IMR-90 (cell line): ENCODE results near the gene CFAP43. TPM values are rescaled to one million over a fixed set of nuclear protein-coding genes. Genes with fewer than 3 reads are reported as not detected.

Experiments used
- ATAC-seq: fragments of 200-7000 bp; cut with Tn5 transposase; 2 replicates; pipeline ENCODE4 v1.9.1; 2020; ENCODE audit warnings: low read depth, mild to moderate bottlenecking, moderate library complexity
- BruUV-seq: library from RNA; stranded (reverse); fragments of 400-500 nt; replicated peaks from 2 replicates; lab custom pipeline; 2021; lab: Mats Ljungman, UMichigan
- CTCF ChIA-PET: fragments of 300-600 bp; formaldehyde crosslinking; extraction: SDS; loops from one replicate; lab custom pipeline; 2021; ENCODE audit warnings: antibody characterized with exemption; lab: Yijun Ruan, JAX
- POLR2A ChIA-PET: fragments of 300-600 bp; sonication (Branson Sonifier 250); formaldehyde crosslinking; loops from one replicate; lab custom pipeline; 2022; ENCODE audit warnings: antibody characterized with exemption; ENCODE audit not compliant: unreplicated experiment; lab: Charles Lee
- DNase-seq: peaks from one replicate; pipeline ENCODE4 v3.0.0; 2013
- H2AFZ ChIP-seq: replicated peaks from 2 replicates; pipeline ENCODE3; 2013; ENCODE audit warnings: low read length, mild to moderate bottlenecking; ENCODE audit not compliant: poor library complexity
- H2AK5ac ChIP-seq: 2 replicates; pipeline ENCODE4 v1.6.1; 2013; ENCODE audit warnings: low read depth, low read length, inconsistent platforms
- H2AK9ac ChIP-seq: replicated peaks from 2 replicates; pipeline ENCODE3; 2013; ENCODE audit warnings: mild to moderate bottlenecking, low read depth, low read length, moderate library complexity; ENCODE audit not compliant: poor library complexity
- H2BK120ac ChIP-seq: 2 replicates; pipeline ENCODE4 v1.6.1; 2013; ENCODE audit warnings: low read depth, low read length, inconsistent platforms
- H2BK15ac ChIP-seq: 3 replicates; pipeline ENCODE4 v1.6.1; 2013; ENCODE audit warnings: low read depth, low read length, inconsistent platforms
- H2BK20ac ChIP-seq: 2 replicates; pipeline ENCODE4 v1.6.1; 2013; ENCODE audit warnings: low read depth, mild to moderate bottlenecking, inconsistent platforms, low read length, moderate library complexity
- H2BK5ac ChIP-seq: 2 replicates; pipeline ENCODE4 v1.6.1; 2013; ENCODE audit warnings: mild to moderate bottlenecking, low read depth, low read length, inconsistent platforms; ENCODE audit not compliant: poor library complexity, severe bottlenecking
- H3K14ac ChIP-seq: replicated peaks from 2 replicates; pipeline ENCODE4 v1.6.1; 2013; ENCODE audit warnings: low read depth, low read length, inconsistent platforms
- H3K18ac ChIP-seq: 2 replicates; pipeline ENCODE4 v1.6.1; 2013; ENCODE audit warnings: low read depth, low read length, control low read depth
- H3K23ac ChIP-seq: 2 replicates; pipeline ENCODE4 v1.6.1; 2013; ENCODE audit warnings: low read depth, low read length, inconsistent platforms
- H3K27ac ChIP-seq: 2 replicates; pipeline ENCODE4 v1.5.1; 2013; ENCODE audit warnings: mild to moderate bottlenecking, control low read depth, low read length; ENCODE audit not compliant: insufficient read depth
- H3K27me3 ChIP-seq: 2 replicates; pipeline ENCODE4 v1.6.1; 2013; ENCODE audit warnings: low read length; ENCODE audit not compliant: control insufficient read depth, insufficient read depth
- H3K36me3 ChIP-seq: 2 replicates; pipeline ENCODE4 v1.6.1; 2013; ENCODE audit warnings: low read length, mixed read lengths; ENCODE audit not compliant: control insufficient read depth, insufficient read depth
- H3K4ac ChIP-seq: 2 replicates; pipeline ENCODE4 v1.6.1; 2013; ENCODE audit warnings: low read depth, low read length, inconsistent platforms
- H3K4me1 ChIP-seq: 2 replicates; pipeline ENCODE4 v1.6.1; 2013; ENCODE audit warnings: low read length, mixed read lengths; ENCODE audit not compliant: control insufficient read depth, insufficient read depth
- H3K4me2 ChIP-seq: 2 replicates; pipeline ENCODE4 v1.6.1; 2013; ENCODE audit warnings: low read depth, mild to moderate bottlenecking, control low read depth, low read length, moderate library complexity
- H3K4me3 ChIP-seq: 2 replicates; pipeline ENCODE4 v1.5.1; 2013; ENCODE audit warnings: low read depth, mild to moderate bottlenecking, control low read depth, low read length, moderate library complexity; ENCODE audit not compliant: insufficient read depth
- H3K56ac ChIP-seq: 2 replicates; pipeline ENCODE4 v1.6.1; 2013; ENCODE audit warnings: low read length, inconsistent platforms; ENCODE audit not compliant: insufficient read depth; ENCODE audit errors: extremely low read depth
- H3K79me1 ChIP-seq, 2 experiments: 2 replicates each; pipeline ENCODE4 v1.6.1; 2013; ENCODE audit warnings: low read length in 2 of 2, inconsistent platforms in 1 of 2, low read depth in 1 of 2
- H3K9ac ChIP-seq: 2 replicates; pipeline ENCODE4 v1.6.1; 2013; ENCODE audit warnings: low read depth, low read length, control low read depth
- H3K9me1 ChIP-seq: 2 replicates; pipeline ENCODE4 v1.6.1; 2013; ENCODE audit warnings: low read length, inconsistent platforms; ENCODE audit not compliant: insufficient read depth
- H3K9me3 ChIP-seq: 2 replicates; pipeline ENCODE4 v1.6.1; 2013; ENCODE audit warnings: low read length; ENCODE audit not compliant: control insufficient read depth, insufficient read depth
- H4K20me1 ChIP-seq: 2 replicates; pipeline ENCODE4 v1.6.1; 2013; ENCODE audit warnings: low read length, inconsistent platforms; ENCODE audit not compliant: insufficient read depth
- H4K5ac ChIP-seq: 2 replicates; pipeline ENCODE4 v1.6.1; 2013; ENCODE audit warnings: mild to moderate bottlenecking, low read depth, low read length, control low read depth
- H4K8ac ChIP-seq, 2 experiments: 2 replicates each; pipeline ENCODE4 v1.6.1; 2013; ENCODE audit warnings: low read depth in 2 of 2, low read length in 2 of 2, control low read depth in 1 of 2, inconsistent platforms in 1 of 2
- H4K91ac ChIP-seq: 2 replicates; pipeline ENCODE4 v1.6.1; 2013; ENCODE audit warnings: low read depth, low read length, inconsistent platforms; ENCODE audit not compliant: insufficient read depth
- CEBPB ChIP-seq: IDR thresholded peaks from 2 replicates; pipeline ENCODE4 v1.6.1; 2012; ENCODE audit warnings: low read depth, low read length, improper control_type of control experiment
- MAZ ChIP-seq: IDR thresholded peaks from 2 replicates; pipeline ENCODE4 v1.6.1; 2012; ENCODE audit warnings: low read depth, mild to moderate bottlenecking, low read length, improper control_type of control experiment, moderate library complexity, borderline replicate concordance
- WGBS, 2 experiments: methylation state at CpG; one replicate each; pipeline versions ENCODE4 v1.1.5 to v1.1.7; 2013; ENCODE audit warnings: missing lambda C conversion rate in 2 of 2; ENCODE audit not compliant: insufficient read length in 1 of 2; ENCODE audit errors: extremely low coverage in 2 of 2; 5-methylcytosine and 5-hydroxymethylcytosine counted together
- dilution Hi-C: fragments of 300-500 bp; cut with HindIII; formaldehyde crosslinking; loops from one replicate; pipeline ENCODE4 v1.14.3; 2018; ENCODE audit warnings: low sequenced_read_pairs; ENCODE audit not compliant: unreplicated experiment
- in situ Hi-C: fragments of 300-500 bp; cut with MboI; formaldehyde crosslinking; loops from 3 replicates; pipeline ENCODE4 v1.14.3; 2019; ENCODE audit warnings: low sequenced_read_pairs, inconsistent platforms, mixed read lengths
- intact Hi-C: fragments of 100-400 bp; cut with micrococcal nuclease; formaldehyde crosslinking; loops from 2 replicates; pipeline ENCODE4 v1.10.0; 2022
- polyA plus RNA-seq, 3 experiments: library from polyadenylated mRNA; depleted of rRNA; stranded (reverse); fragments of >200 nt; gene quantifications; 2 replicates each; pipeline ENCODE4 v1.2.3, GENCODE V29; 2012; ENCODE audit warnings: low replicate concordance in 1 of 3
- total RNA-seq: library from RNA; depleted of rRNA; stranded (reverse); fragments of >200 nt; gene quantifications from 2 replicates; pipeline ENCODE4 v1.2.3, GENCODE V29; 2012

CFAP43 gene
- total and polyA plus RNA-seq, 2 of the 4 experiments (the other 2 are of a cell fraction), result under 0.01 to 0.05 TPM

GRCh38 chr10:104130041-104130440 is 102.1 kb downstream of the CFAP43 start:
- no peaks in the 10 kb centered on the region for H3K9me3 ChIP-seq
- no peak overlapping the region for H4K8ac ChIP-seq
- H4K5ac ChIP-seq, result no peak overlapping the region
- no peak for TF ChIP-seq MAZ
- TF ChIP-seq CEBPB, result peak; percentile 16; the same call in 1 of the 2 replicates
- no peak overlapping the region for H2BK120ac ChIP-seq
- POLR2A ChIA-PET, result no interaction called here
- no peak overlapping the region for H2AK9ac ChIP-seq
- H3K56ac ChIP-seq, result no peak overlapping the region
- no peak overlapping the region for H3K9ac ChIP-seq
- peaks cover 4% of the 10 kb centered on the region for H3K27me3 ChIP-seq
- H2AFZ ChIP-seq, result no peak overlapping the region
- no peak overlapping the region for H3K4me3 ChIP-seq
- H4K91ac ChIP-seq, result no peak overlapping the region
- H3K4ac ChIP-seq, result no peak overlapping the region
- H4K20me1 ChIP-seq, result no peaks in the 10 kb centered on the region
- CTCF ChIA-PET, result no interaction called here
- H2BK20ac ChIP-seq, result no peak overlapping the region
- ATAC-seq, result no peak
- no peaks in the 10 kb centered on the region for H3K4me1 ChIP-seq
- in situ Hi-C loops (no loop called here), intact Hi-C loops (no loop called here), dilution Hi-C loops (no loop called here)
- no peak overlapping the region for H3K18ac ChIP-seq
- H3K9me1 ChIP-seq, result no peaks in the 10 kb centered on the region
- no peak overlapping the region for H3K27ac ChIP-seq
- H3K36me3 ChIP-seq, result no peaks in the 10 kb centered on the region
- H2BK15ac ChIP-seq, result no peak overlapping the region
- no peak for DNase-seq
- no peak overlapping the region for H2AK5ac ChIP-seq
- BruUV-seq, result no TSS peak
- no peak overlapping the region for H3K4me2 ChIP-seq
- WGBS, 2 experiments, result no CpG with 5 or more reads among the region's 3 CpGs
- no peak overlapping the region for H3K14ac ChIP-seq
- no peaks in the 10 kb centered on the region for H3K79me1 ChIP-seq
- H2BK5ac ChIP-seq, result no peak overlapping the region
- H3K23ac ChIP-seq, result no peak overlapping the region
